SK-N-SH (cell line): ENCODE data around the gene NPFF. TPM values are rescaled to one million over a fixed set of nuclear protein-coding genes. Genes with fewer than 3 reads are reported as not detected.
A peak's percentile ranks its signal among the peaks of the same experiment; 100 is the strongest.

ENCODE experiments used
- CTCF ChIA-PET: fragments of 300-600, 350-600 bp; formaldehyde crosslinking; extraction: SDS; loops from one replicate; lab custom pipeline; 2021; lab: Yijun Ruan, JAX
- POLR2A ChIA-PET: fragments of 350-600 bp; sonication (Branson Sonifier 250); formaldehyde crosslinking; extraction: SDS; loops from one replicate; lab custom pipeline; 2020; ENCODE audit warnings: antibody characterized with exemption, inconsistent platforms; lab: Yijun Ruan, JAX
- DNase-seq: peaks from one replicate; pipeline ENCODE4 v3.0.0; 2012
- H2AFZ ChIP-seq: fragments of 200-600 bp; sonication (generic); 2 replicates; pipeline ENCODE4 v1.8.1; 2016; ENCODE audit warnings: antibody characterized with exemption, mild to moderate bottlenecking, low read depth
- H3F3A ChIP-seq: fragments of 200-600 bp; sonication (generic); replicated peaks from 2 replicates; pipeline ENCODE3; 2016; ENCODE audit warnings: antibody characterized with exemption, mild to moderate bottlenecking; ENCODE audit not compliant: insufficient read depth
- H3K27ac ChIP-seq, 2 experiments: fragments of 200-500 bp in 1 of 2; fragments of 200-600 bp in 1 of 2; sonication (Bioruptor generic) in 1 of 2; sonication (generic), shearing (Covaris generic) in 1 of 2; 2 replicates each; pipeline versions ENCODE4 v1.5.1 to v1.6.1; 2014 to 2016; ENCODE audit warnings: low read depth in 2 of 2, inconsistent platforms in 1 of 2, low read length in 1 of 2, mild to moderate bottlenecking in 1 of 2, mixed read lengths in 1 of 2
- H3K27me3 ChIP-seq: fragments of 200-600 bp; sonication (generic), shearing (Covaris generic); 2 replicates; pipeline ENCODE4 v1.6.1; 2016; ENCODE audit warnings: mixed run types; ENCODE audit not compliant: insufficient read depth
- H3K36me3 ChIP-seq, 2 experiments: fragments of 200-500 bp in 1 of 2; fragments of 200-600 bp in 1 of 2; sonication (Bioruptor generic) in 1 of 2; sonication (generic) in 1 of 2; replicated peaks in 1 of 2; 2 replicates each; pipeline versions ENCODE3 to v1.5.1; 2014 to 2016; ENCODE audit warnings: low read length in 1 of 2, mild to moderate bottlenecking in 1 of 2; ENCODE audit not compliant: insufficient read depth in 2 of 2, control insufficient read depth in 1 of 2
- H3K4me1 ChIP-seq, 2 experiments: fragments of 200-500 bp in 1 of 2; fragments of 200-600 bp in 1 of 2; sonication (Bioruptor generic) in 1 of 2; sonication (generic), shearing (Covaris generic) in 1 of 2; 2 replicates each; pipeline versions ENCODE4 v1.5.1 to v1.6.1; 2014 to 2016; ENCODE audit warnings: low read depth in 1 of 2, low read length in 1 of 2, mixed run types in 1 of 2; ENCODE audit not compliant: insufficient read depth in 2 of 2, control insufficient read depth in 1 of 2
- H3K4me2 ChIP-seq: fragments of 200-600 bp; sonication (generic), shearing (Covaris generic); 2 replicates; pipeline ENCODE4 v1.6.1; 2017; ENCODE audit warnings: mixed run types
- H3K4me3 ChIP-seq, 2 experiments: fragments of 200-500 bp in 1 of 2; fragments of 200-600 bp in 1 of 2; sonication (Bioruptor generic) in 1 of 2; sonication (generic), shearing (Covaris generic) in 1 of 2; 2 replicates each; pipeline versions ENCODE4 v1.5.1 to v1.8.1; 2014 to 2016; ENCODE audit warnings: low read depth in 2 of 2, inconsistent platforms in 1 of 2, low read length in 1 of 2, mild to moderate bottlenecking in 1 of 2, mixed read lengths in 1 of 2, moderate library complexity in 1 of 2
- H3K79me2 ChIP-seq: fragments of 200-600 bp; sonication (generic); 2 replicates; pipeline ENCODE4 v1.8.1; 2017; ENCODE audit warnings: mild to moderate bottlenecking; ENCODE audit not compliant: insufficient read depth
- H3K9ac ChIP-seq: fragments of 200-600 bp; sonication (generic); 2 replicates; pipeline ENCODE4 v1.6.1; 2017; ENCODE audit warnings: mixed run types
- H3K9me2 ChIP-seq: fragments of 200-600 bp; sonication (generic); 2 replicates; pipeline ENCODE4 v1.6.1; 2017; ENCODE audit warnings: mixed run types
- H3K9me3 ChIP-seq: fragments of 200-600 bp; sonication (generic); 2 replicates; pipeline ENCODE4 v1.6.1; 2017; ENCODE audit warnings: mixed run types, mild to moderate bottlenecking, moderate library complexity
- H4K20me1 ChIP-seq: fragments of 200-600 bp; sonication (generic); 2 replicates; pipeline ENCODE4 v1.6.1; 2017; ENCODE audit warnings: mild to moderate bottlenecking, mixed run types; ENCODE audit not compliant: insufficient read depth
- CHD2 ChIP-seq: fragments of 150-350 bp; IDR thresholded peaks from 2 replicates; pipeline ENCODE4 v1.6.1; 2018; ENCODE audit warnings: low read length; ENCODE audit not compliant: partially characterized antibody
- ELF1 ChIP-seq: IDR thresholded peaks from 2 replicates; pipeline ENCODE4 v1.4.0; 2012
- GATA2 ChIP-seq: sonication (generic); formaldehyde crosslinking; IDR thresholded peaks from 2 replicates; pipeline ENCODE4 v1.5.0; 2020; ENCODE audit warnings: mild to moderate bottlenecking, missing genetic modification reagents
- NRF1 ChIP-seq: IDR thresholded peaks from 2 replicates; pipeline ENCODE4 v1.6.1; 2012; ENCODE audit warnings: low read depth, mild to moderate bottlenecking, low read length
- SMC3 ChIP-seq: IDR thresholded peaks from 2 replicates; pipeline ENCODE4 v1.6.1; 2012; ENCODE audit warnings: low read depth, low read length, improper control_type of control experiment
- TAF1 ChIP-seq: IDR thresholded peaks from 2 replicates; pipeline ENCODE4 v1.6.1; 2012; ENCODE audit warnings: low read depth, mild to moderate bottlenecking, low read length, moderate library complexity, borderline replicate concordance
- TEAD4 ChIP-seq: IDR thresholded peaks from 2 replicates; pipeline ENCODE4 v1.4.0; 2012; ENCODE audit warnings: mild to moderate bottlenecking, borderline replicate concordance; ENCODE audit not compliant: insufficient read depth
- WGBS: methylation state at CpG from one replicate; pipeline ENCODE4 v1.1.6; 2017; ENCODE audit warnings: low lambda C conversion rate; 5-methylcytosine and 5-hydroxymethylcytosine counted together
- polyA plus RNA-seq, 3 experiments: library from polyadenylated mRNA; depleted of rRNA; stranded (reverse); fragments of >200 nt; gene quantifications; 2 replicates each; pipeline ENCODE4 v1.2.3, GENCODE V29; 2012
- TF ChIP-seq, protein P1 (sequence below): fragments of 150-350 bp; IDR thresholded peaks from 2 replicates; pipeline ENCODE4 v1.6.1; 2016; ENCODE audit warnings: mild to moderate bottlenecking, low read depth, low read length
- TF ChIP-seq, protein P2 (sequence below): IDR thresholded peaks from 2 replicates; pipeline ENCODE4 v1.4.0; 2012; ENCODE audit warnings: low read depth, borderline replicate concordance

NPFF gene
- polyA plus RNA-seq, 1 of the 3 experiments (the other 2 are of a cell fraction), result 0.13 TPM

DNA sequence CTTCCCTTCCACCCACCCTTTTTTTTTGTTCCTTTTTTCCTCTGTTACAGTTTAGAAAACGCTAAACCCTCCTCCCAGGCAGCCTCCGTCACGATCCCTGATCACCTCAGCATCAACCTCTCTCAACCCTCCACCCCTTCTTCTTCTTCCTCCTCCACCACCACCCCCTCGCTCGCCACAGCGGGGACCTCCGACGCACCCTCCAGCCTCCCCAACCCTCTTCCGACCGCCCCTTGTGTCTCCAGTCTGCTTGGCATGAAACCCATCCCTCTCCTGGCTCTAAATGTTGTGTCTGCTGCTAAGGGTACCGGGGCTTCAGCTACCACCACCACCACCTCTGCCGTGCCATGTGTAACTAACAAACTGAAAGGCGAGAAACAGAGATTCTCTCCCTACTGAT is 32.5 kb downstream of the NPFF start:
- Histone ChIP-seq H3K9me3 (no peaks in the 10 kb centered on the region), H3K4me2 (no peak overlapping the region), H4K20me1 (peaks cover 93% of the 10 kb centered on the region), H3K9me2 (no peaks in the 10 kb centered on the region), H3K4me3 (no peak overlapping the region), H2AFZ (no peak overlapping the region), H3K4me1 (peaks cover under 1 to 5% of the 10 kb centered on the region in 2 experiments; a peak in 2 of 4 replicates), H3F3A (peaks cover 86% of the 10 kb centered on the region), H3K27me3 (no peaks in the 10 kb centered on the region), H3K9ac (no peak overlapping the region), H3K27ac (peak overlapping the region in 1 of 2 experiments; percentile 9; a peak in 1 of 4 replicates), H3K79me2 (peaks cover 91% of the 10 kb centered on the region), H3K36me3 (peaks cover 87 to 95% of the 10 kb centered on the region in 2 experiments)
- 91% methylated on average over 13 of the region's 13 CpGs for WGBS
- no peak for TF ChIP-seq TAF1
- DNase-seq, result no peak
- ChIA-PET CTCF (interaction anchor here (0.6 to 5.4 kb wide), 9 partner anchors 12 to 153 kb away, joined by 3 to 32 read pairs (median 4); partner anchors contain the start of gene AAAS), POLR2A (interaction anchor here (0.5 to 2.3 kb wide), 7 partner anchors 9 to 299 kb away, joined by 3 to 10 read pairs (median 3); no protein-coding TSS in a partner anchor)

GRCh38 chr12:53474077-53474476 is 33.2 kb downstream of the NPFF start:
- ChIA-PET POLR2A (interaction anchor here (0.6 to 1.5 kb wide), 6 partner anchors 12 to 166 kb away, joined by 3 to 6 read pairs (median 3); partner anchors contain the start of gene TARBP2), CTCF (interaction anchor here (0.9 to 5.4 kb wide), 10 partner anchors 8 to 153 kb away, joined by 3 to 32 read pairs (median 5); partner anchors contain the start of genes AAAS and MAP3K12)
- Histone ChIP-seq H3K9me2 (no peaks in the 10 kb centered on the region), H2AFZ (no peak overlapping the region), H3F3A (peaks cover 84% of the 10 kb centered on the region), H3K36me3 (peaks cover 86 to 95% of the 10 kb centered on the region in 2 experiments), H3K79me2 (peaks cover 95% of the 10 kb centered on the region), H3K4me1 (peaks cover 0 to 5% of the 10 kb centered on the region in 2 experiments; a peak in 1 of 4 replicates), H3K4me2 (no peak overlapping the region), H3K27ac (peak overlapping the region in 1 of 2 experiments; percentile 9; a peak in 1 of 4 replicates), H3K27me3 (no peaks in the 10 kb centered on the region), H3K4me3 (no peak overlapping the region), H3K9me3 (no peaks in the 10 kb centered on the region), H4K20me1 (peaks cover 90% of the 10 kb centered on the region), H3K9ac (no peak overlapping the region)
- DNase-seq, result no peak
- WGBS, result 94% methylated on average over 2 of the region's 2 CpGs
- no peak for TF ChIP-seq TEAD4
- no peak for TF ChIP-seq ELF1
- no peak for TF ChIP-seq NRF1
- TF ChIP-seq SMC3, result no peak
- TF ChIP-seq, protein P1, sequence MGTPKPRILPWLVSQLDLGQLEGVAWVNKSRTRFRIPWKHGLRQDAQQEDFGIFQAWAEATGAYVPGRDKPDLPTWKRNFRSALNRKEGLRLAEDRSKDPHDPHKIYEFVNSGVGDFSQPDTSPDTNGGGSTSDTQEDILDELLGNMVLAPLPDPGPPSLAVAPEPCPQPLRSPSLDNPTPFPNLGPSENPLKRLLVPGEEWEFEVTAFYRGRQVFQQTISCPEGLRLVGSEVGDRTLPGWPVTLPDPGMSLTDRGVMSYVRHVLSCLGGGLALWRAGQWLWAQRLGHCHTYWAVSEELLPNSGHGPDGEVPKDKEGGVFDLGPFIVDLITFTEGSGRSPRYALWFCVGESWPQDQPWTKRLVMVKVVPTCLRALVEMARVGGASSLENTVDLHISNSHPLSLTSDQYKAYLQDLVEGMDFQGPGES, result no peak
- TF ChIP-seq GATA2 (CRISPR knock-in tag), result no peak
- TF ChIP-seq, protein P2, sequence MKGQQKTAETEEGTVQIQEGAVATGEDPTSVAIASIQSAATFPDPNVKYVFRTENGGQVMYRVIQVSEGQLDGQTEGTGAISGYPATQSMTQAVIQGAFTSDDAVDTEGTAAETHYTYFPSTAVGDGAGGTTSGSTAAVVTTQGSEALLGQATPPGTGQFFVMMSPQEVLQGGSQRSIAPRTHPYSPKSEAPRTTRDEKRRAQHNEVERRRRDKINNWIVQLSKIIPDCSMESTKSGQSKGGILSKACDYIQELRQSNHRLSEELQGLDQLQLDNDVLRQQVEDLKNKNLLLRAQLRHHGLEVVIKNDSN, result no peak
- TF ChIP-seq CHD2, result no peak
